ENCODE data around the gene RNLS. TPM values are rescaled to one million over a fixed set of nuclear protein-coding genes. Genes with fewer than 3 reads are reported as not detected.

RNLS gene
- total RNA-seq, 3 donors from 2014 or later (not counting 1 experiment from before 2014, with no cell fraction given), result 4.0 to 6.8 (median 4.4) TPM

GRCh38 chr10:88461426-88461825 lies 121.7 kb downstream of the RNLS start:
- ATAC-seq (no peak), DNase-seq (no peak)
- H3K4me1 Mint-ChIP-seq, result no peaks in the 10 kb centered on the region
- H3K4me1 ChIP-seq (ENCODE audit: control insufficient read depth, insufficient read depth, low read length), result no peaks in the 10 kb centered on the region
- H3K36me3 ChIP-seq (ENCODE audit: control insufficient read depth, insufficient read depth, low read length), result no peaks in the 10 kb centered on the region
- no peaks in the 10 kb centered on the region for H3K27me3 ChIP-seq (ENCODE audit: control insufficient read depth, insufficient read depth, low read length)
- WGBS (ENCODE audit: insufficient coverage), result 90% methylated on average over 1 of the region's 1 CpG
- H3K4me3 ChIP-seq (ENCODE audit: low read length), result no peak overlapping the region
- H3K27me3 Mint-ChIP-seq (ENCODE audit: low read depth in 2 of 2), result peaks cover 0 to 2% of the 10 kb centered on the region in 2 donors
- H3K9me3 Mint-ChIP-seq, result peaks cover 0 to 2% of the 10 kb centered on the region in 2 donors
- H3K36me3 Mint-ChIP-seq, result no peaks in the 10 kb centered on the region
- H3K4me3 Mint-ChIP-seq, result no peak overlapping the region
- no peak for TF ChIP-seq CTCF (IDR thresholded peaks at IDR 0.05)
- H3K27ac ChIP-seq (ENCODE audit: low read length), result no peak overlapping the region
- no peaks in the 10 kb centered on the region for H3K9me3 ChIP-seq (ENCODE audit: control insufficient read depth, insufficient read depth, low read length)
- intact Hi-C loops (cut with micrococcal nuclease), result no loop called here
- H3K27ac Mint-ChIP-seq, result no peak overlapping the region

- Histone ChIP-seq H3K9me3 (ENCODE audit: control insufficient read depth, insufficient read depth, low read length) (no peaks in the 10 kb centered on the region), H3K36me3 (ENCODE audit: control insufficient read depth, insufficient read depth, low read length) (no peaks in the 10 kb centered on the region), H3K4me1 (ENCODE audit: control insufficient read depth, insufficient read depth, low read length) (no peaks in the 10 kb centered on the region), H3K4me3 (ENCODE audit: low read length) (no peak overlapping the region), H3K27me3 (ENCODE audit: control insufficient read depth, insufficient read depth, low read length) (no peaks in the 10 kb centered on the region), H3K27ac (ENCODE audit: low read length) (no peak overlapping the region)
- Mint-ChIP-seq H3K36me3 (no peaks in the 10 kb centered on the region), H3K9me3 (no peaks in the 10 kb centered on the region), H3K27me3 (ENCODE audit: low read depth in 2 of 2) (peaks cover 0 to 2% of the 10 kb centered on the region in 2 donors), H3K27ac (no peak overlapping the region), H3K4me1 (no peaks in the 10 kb centered on the region), H3K4me3 (no peak overlapping the region)
- DNase-seq (no peak), ATAC-seq (no peak)
- TF ChIP-seq CTCF (IDR thresholded peaks at IDR 0.05), result no peak
- intact Hi-C loops (cut with micrococcal nuclease), result no loop called here
- WGBS (ENCODE audit: insufficient coverage), result 94% methylated on average over 4 of the region's 4 CpGs
These were observed 123.6 kb downstream of the RNLS start for GRCh38 chr10:88459530-88459929.

GRCh38 chr10:88458209-88458608 lies 124.9 kb downstream of the RNLS start:
- Mint-ChIP-seq H3K27me3 (ENCODE audit: low read depth in 2 of 2) (peaks cover 0 to 2% of the 10 kb centered on the region in 2 donors), H3K36me3 (no peaks in the 10 kb centered on the region), H3K9me3 (no peaks in the 10 kb centered on the region), H3K27ac (no peak overlapping the region), H3K4me3 (no peak overlapping the region), H3K4me1 (no peaks in the 10 kb centered on the region)
- Histone ChIP-seq H3K9me3 (ENCODE audit: control insufficient read depth, insufficient read depth, low read length) (no peaks in the 10 kb centered on the region), H3K4me3 (ENCODE audit: low read length) (no peak overlapping the region), H3K36me3 (ENCODE audit: control insufficient read depth, insufficient read depth, low read length) (no peaks in the 10 kb centered on the region), H3K27ac (ENCODE audit: low read length) (no peak overlapping the region), H3K4me1 (ENCODE audit: control insufficient read depth, insufficient read depth, low read length) (no peaks in the 10 kb centered on the region), H3K27me3 (ENCODE audit: control insufficient read depth, insufficient read depth, low read length) (no peaks in the 10 kb centered on the region)
- intact Hi-C loops (cut with micrococcal nuclease), result no loop called here
- ATAC-seq (no peak), DNase-seq (no peak)
- 70% methylated on average over 3 of the region's 3 CpGs for WGBS (ENCODE audit: insufficient coverage)
- TF ChIP-seq CTCF (IDR thresholded peaks at IDR 0.05), result no peak

- DNase-seq (peak in 1 of 2 donors; percentile 29), ATAC-seq (no peak)
- intact Hi-C loops (cut with micrococcal nuclease), result no loop called here
- no peak for TF ChIP-seq CTCF (IDR thresholded peaks at IDR 0.05)
- H3K9me3 Mint-ChIP-seq, result no peaks in the 10 kb centered on the region
- Histone ChIP-seq H3K27ac (ENCODE audit: low read length) (no peak overlapping the region), H3K36me3 (ENCODE audit: control insufficient read depth, insufficient read depth, low read length) (no peaks in the 10 kb centered on the region), H3K4me3 (ENCODE audit: low read length) (no peak overlapping the region), H3K9me3 (ENCODE audit: control insufficient read depth, insufficient read depth, low read length) (no peaks in the 10 kb centered on the region), H3K4me1 (ENCODE audit: control insufficient read depth, insufficient read depth, low read length) (no peaks in the 10 kb centered on the region), H3K27me3 (ENCODE audit: control insufficient read depth, insufficient read depth, low read length) (no peaks in the 10 kb centered on the region)
- H3K27me3 Mint-ChIP-seq (ENCODE audit: low read depth in 2 of 2), result no peaks in the 10 kb centered on the region
- 88% methylated on average over 3 of the region's 3 CpGs for WGBS (ENCODE audit: insufficient coverage)
- H3K27ac Mint-ChIP-seq, result no peak overlapping the region
- no peaks in the 10 kb centered on the region for H3K36me3 Mint-ChIP-seq
- no peaks in the 10 kb centered on the region for H3K4me1 Mint-ChIP-seq
- H3K4me3 Mint-ChIP-seq, result no peak overlapping the region
These were observed 125.5 kb downstream of the RNLS start for GRCh38 chr10:88457660-88458059.
